Breast epithelium (tissue), 4 donors: ENCODE results near the gene HSD17B2. TPM values are rescaled to one million over a fixed set of nuclear protein-coding genes. Genes with fewer than 3 reads are reported as not detected.
A peak's percentile ranks its signal among the peaks of the same experiment; 100 is the strongest.

Experiments
- DNase-seq, 2 donors: peaks; one replicate each; pipeline ENCODE4 v3.0.0-alpha.2; 2019; ENCODE audit warnings: low spot score in 2 of 2
- H3K27ac ChIP-seq, 2 donors: fragments of 200-600 bp; sonication (generic) in 1 of 2; one replicate each; pipeline ENCODE4 v1.5.1; 2016 to 2019; ENCODE audit warnings: mild to moderate bottlenecking in 1 of 2
- H3K27me3 ChIP-seq, 2 donors: fragments of 200-600 bp; sonication (generic) in 1 of 2; one replicate each; pipeline versions ENCODE4 v1.5.1 to v1.6.0; 2017 to 2019; ENCODE audit warnings: control low read depth in 1 of 2, mild to moderate bottlenecking in 1 of 2
- H3K36me3 ChIP-seq: fragments of 200-600 bp; one replicate; pipeline ENCODE4 v1.5.1; 2019
- H3K4me1 ChIP-seq, 2 donors: fragments of 200-600 bp; sonication (generic); one replicate each; pipeline ENCODE4 v1.5.1; 2016 to 2019; ENCODE audit warnings: control low read depth in 1 of 2
- H3K4me3 ChIP-seq, 3 donors: fragments of 200-600 bp; sonication (generic); 1 replicate in 2 of 3; 2 replicates in 1 of 3; pipeline ENCODE4 v1.5.1; 2016 to 2019; ENCODE audit warnings: mild to moderate bottlenecking in 3 of 3, moderate library complexity in 2 of 3
- H3K9me3 ChIP-seq, 2 donors: fragments of 200-600 bp; sonication (generic) in 1 of 2; one replicate each; pipeline ENCODE4 v1.5.1; 2016 to 2019; ENCODE audit warnings: control low read depth in 1 of 2
- CTCF ChIP-seq, 3 donors: fragments of 450-650 bp; IDR thresholded peaks; one replicate each; pipeline ENCODE4 v1.5.1; 2016 to 2017; ENCODE audit warnings: antibody characterized with exemption in 3 of 3, mild to moderate bottlenecking in 3 of 3, moderate library complexity in 3 of 3
- POLR2A ChIP-seq: fragments of 450-650 bp; IDR thresholded peaks from one replicate; pipeline ENCODE4 v1.6.1; 2016; ENCODE audit warnings: antibody characterized with exemption, mild to moderate bottlenecking, moderate library complexity
- POLR2AphosphoS5 ChIP-seq, 3 donors: sonication (generic); formaldehyde crosslinking; IDR thresholded peaks; one replicate each; pipeline ENCODE4 v1.6.1; 2017; ENCODE audit warnings: antibody characterized with exemption in 3 of 3
- intact Hi-C: fragments of 100-400 bp; cut with DNase I; formaldehyde crosslinking; loops from one replicate; pipeline ENCODE4 v1.15.1; 2023; ENCODE audit warnings: low total_unique reads
- total RNA-seq, 3 donors: library from RNA; depleted of rRNA; stranded (reverse); fragments of >200 nt; gene quantifications; one replicate each; pipeline ENCODE4 v1.1.0, GENCODE V29; 2016

The HSD17B2 gene
- total RNA-seq, 3 donors from 2014 or later = 4.5 to 8.8 TPM; not detected in 1

- Histone ChIP-seq H3K27ac (no peak overlapping the region), H3K4me1 (no peaks in the 10 kb centered on the region), H3K4me3 (no peak overlapping the region), H3K9me3 (peaks cover 0 to 6% of the 10 kb centered on the region in 2 donors), H3K36me3 (no peaks in the 10 kb centered on the region), H3K27me3 (peaks cover 0 to 3% of the 10 kb centered on the region in 2 donors)
- TF ChIP-seq POLR2AphosphoS5 (IDR thresholded peaks at IDR 0.05) (no peak), POLR2A (no peak), CTCF (IDR thresholded peaks at IDR 0.05) (no peak)
- intact Hi-C loops = no loop called here
- DNase-seq = no peak
Measured at GRCh38 chr16:82024883-82025282, 10.2 kb upstream of the HSD17B2 start.

GRCh38 chr16:82027629-82028064, 7.4 kb upstream of the HSD17B2 start:
- Histone ChIP-seq H3K4me1 (no peaks in the 10 kb centered on the region), H3K27me3 (no peaks in the 10 kb centered on the region), H3K36me3 (no peaks in the 10 kb centered on the region), H3K27ac (no peak overlapping the region), H3K9me3 (peaks cover 0 to 6% of the 10 kb centered on the region in 2 donors), H3K4me3 (no peak overlapping the region)
- TF ChIP-seq POLR2AphosphoS5 (IDR thresholded peaks at IDR 0.05) (no peak), POLR2A (no peak), CTCF (IDR thresholded peaks at IDR 0.05) (no peak)
- DNase-seq = no peak
- intact Hi-C loops = no loop called here

- no peaks in the 10 kb centered on the region for H3K9me3 ChIP-seq
- intact Hi-C loops = loop anchor here (10.0 kb wide), 1 partner anchor 133 kb away; no protein-coding TSS in a partner anchor
- no peak overlapping the region for H3K27ac ChIP-seq
- H3K27me3 ChIP-seq = no peaks in the 10 kb centered on the region
- TF ChIP-seq POLR2AphosphoS5 (IDR thresholded peaks at IDR 0.05) = no peak
- peak; percentile 50 to 78 (median 65) for TF ChIP-seq CTCF (IDR thresholded peaks at IDR 0.05)
- no peaks in the 10 kb centered on the region for H3K36me3 ChIP-seq
- no peak for DNase-seq
- H3K4me1 ChIP-seq = no peaks in the 10 kb centered on the region
- no peak overlapping the region for H3K4me3 ChIP-seq
Measured at GRCh38 chr16:82031116-82032084, 3.7 kb upstream of the HSD17B2 start.

GRCh38 chr16:82033006-82033405, 2.0 kb upstream of the HSD17B2 start:
- H3K4me3 ChIP-seq = no peak overlapping the region
- no peaks in the 10 kb centered on the region for H3K27me3 ChIP-seq
- TF ChIP-seq CTCF (IDR thresholded peaks at IDR 0.05) (no peak), POLR2A (no peak), POLR2AphosphoS5 (IDR thresholded peaks at IDR 0.05) (no peak)
- peak in 1 of 2 donors; percentile 59 for DNase-seq
- H3K27ac ChIP-seq = no peak overlapping the region
- H3K9me3 ChIP-seq = no peaks in the 10 kb centered on the region
- no peaks in the 10 kb centered on the region for H3K36me3 ChIP-seq
- H3K4me1 ChIP-seq = no peaks in the 10 kb centered on the region
- intact Hi-C loops = loop anchor here (10.0 kb wide), 1 partner anchor 132 kb away; no protein-coding TSS in a partner anchor
